ENCODE results near the gene ARTN. TPM values are rescaled to one million over a fixed set of nuclear protein-coding genes. Genes with fewer than 3 reads are reported as not detected.

Gene ARTN
- total RNA-seq, 1 experiment from 2014 or later: 10.6 TPM

- Histone ChIP-seq H3K18ac (ENCODE audit: insufficient read length, low read depth, low read length) (no peak overlapping the region), H4K5ac (ENCODE audit: insufficient read length, low read depth, low read length) (no peak overlapping the region), H4K20me1 (ENCODE audit: control insufficient read depth, insufficient read depth, insufficient read length) (no peaks in the 10 kb centered on the region), H2BK12ac (ENCODE audit: insufficient read length, low read depth, low read length) (no peak overlapping the region), H4K91ac (ENCODE audit: insufficient read length, low read depth, low read length) (no peak overlapping the region), H2BK120ac (ENCODE audit: low read depth, low read length, poor library complexity, severe bottlenecking) (no peak overlapping the region), H3K23ac (ENCODE audit: insufficient read length, low read depth, low read length) (no peak overlapping the region), H2BK5ac (ENCODE audit: insufficient read length, low read length) (no peak overlapping the region), H3K27me3 (ENCODE audit: insufficient read depth, low read length) (no peaks in the 10 kb centered on the region), H2BK15ac (ENCODE audit: low read depth, low read length) (no peak overlapping the region), H3K4me1 (ENCODE audit: insufficient read depth, low read length) (no peaks in the 10 kb centered on the region), H3K9ac (ENCODE audit: extremely low read depth, insufficient read length, low read length) (no peak overlapping the region), H4K8ac (replicated peaks; ENCODE audit: insufficient read length, low read depth, low read length) (no peak overlapping the region), H3K4me2 (ENCODE audit: insufficient read depth, insufficient read length, low read length) (no peak overlapping the region), H3K23me2 (ENCODE audit: insufficient read length, low read depth, low read length, poor library complexity, severe bottlenecking) (no peaks in the 10 kb centered on the region), H2AFZ (ENCODE audit: low read length) (no peak overlapping the region), H3K79me2 (ENCODE audit: insufficient read depth, low read length) (no peaks in the 10 kb centered on the region), H3K79me1 (ENCODE audit: insufficient read depth, low read depth, low read length, poor library complexity, severe bottlenecking) (no peaks in the 10 kb centered on the region), H2BK20ac (ENCODE audit: low read depth, low read length, poor library complexity, severe bottlenecking) (no peak overlapping the region), H3K9me3 (ENCODE audit: control insufficient read depth, low read depth, low read length) (no peaks in the 10 kb centered on the region), H3K14ac (ENCODE audit: insufficient read depth, low read length) (no peak overlapping the region), H3K4ac (ENCODE audit: low read depth, low read length) (no peak overlapping the region), H3T11ph (ENCODE audit: low read length) (no peak overlapping the region), H2AK5ac (ENCODE audit: insufficient read length, low read length) (no peak overlapping the region), H3K27ac (ENCODE audit: insufficient read length, low read depth, low read length) (no peak overlapping the region), H3K56ac (ENCODE audit: insufficient read length, low read depth, low read length) (no peak overlapping the region)
- peaks cover 5 to 10% of the 10 kb centered on the region in 2 experiments for H3K4me1 Mint-ChIP-seq
- H3K36me3 Mint-ChIP-seq (ENCODE audit: insufficient read depth in 1 of 3, low read depth in 3 of 3): peaks cover 1 to 22% (median 16%) of the 10 kb centered on the region in 3 experiments; a peak in 5 of 7 replicates
- H3K4me3 Mint-ChIP-seq: no peak overlapping the region
- H3K9me3 Mint-ChIP-seq: no peaks in the 10 kb centered on the region
- no peak for TF ChIP-seq CTCF (conservative IDR thresholded peaks at IDR 0.05)
- no peak overlapping the region; a peak in 1 of 7 replicates for H3K27ac Mint-ChIP-seq
- DNase-seq: no peak
- no peaks in the 10 kb centered on the region for H3K27me3 Mint-ChIP-seq (ENCODE audit: low read depth)
- no CpG with 5 or more reads among the region's 7 CpGs for WGBS (ENCODE audit: extremely low coverage, insufficient read length, low lambda C conversion rate)
These were observed 23.9 kb downstream of the ARTN start for GRCh38 chr1:43957407-43958040.
